Heart left ventricle (tissue), 13 donors: ENCODE results near the gene ZCCHC7.

Experiments used
- POLR2A ChIP-seq, 2 donors: fragments of 450-650 bp; IDR thresholded peaks; one replicate each; pipeline ENCODE4 v1.6.1; 2017; ENCODE audit warnings: antibody characterized with exemption in 2 of 2, mild to moderate bottlenecking in 2 of 2, moderate library complexity in 2 of 2
- TF ChIP-seq, protein P1 (sequence below), 12 donors: fragments of 200-600 bp; sonication (generic) in 4 of 12; IDR thresholded peaks; one replicate each; pipeline versions ENCODE4 v1.5.0 to v1.8.0; 2018 to 2022; ENCODE audit warnings: antibody characterized with exemption in 12 of 12, mild to moderate bottlenecking in 5 of 12
- donor health status: ischemic (EF 13 %, LVEDD 7.1; RV severe dilation, severe dysfunction).
- donor health status: DM: no; HTN: yes; CAD: no.
- donor health status: DM: no; HTN: no; CAD: no.
- donor health status: ischemic (EF 25% LVEDD 6.9; RV normal size, moderate dysfunction).
- donor health status: ischemic (EF 25% LVEDD 5.7; RV mildly dilated, moderate dysfunction).
- donor health status: ischemic (EF 35%, LVEDD 5.7; RV mildly dilated, moderate dysfunction).
- donor health status: nonischemic (EF 11% LVEDD 7.7; RV severe dilation, severe dysfunction).
- donor health status: DM: yes; HTN: yes; CAD: no.
- donor health status: PGD.
- donor health status: ischemic (EF 29% LVEDD 5.4; RV normal size, mild dysfunction).
- donor health status: nonischemic (EF 23%, LVEDD 6.1; RV moderate dilation, normal function).

- TF ChIP-seq, protein P1, sequence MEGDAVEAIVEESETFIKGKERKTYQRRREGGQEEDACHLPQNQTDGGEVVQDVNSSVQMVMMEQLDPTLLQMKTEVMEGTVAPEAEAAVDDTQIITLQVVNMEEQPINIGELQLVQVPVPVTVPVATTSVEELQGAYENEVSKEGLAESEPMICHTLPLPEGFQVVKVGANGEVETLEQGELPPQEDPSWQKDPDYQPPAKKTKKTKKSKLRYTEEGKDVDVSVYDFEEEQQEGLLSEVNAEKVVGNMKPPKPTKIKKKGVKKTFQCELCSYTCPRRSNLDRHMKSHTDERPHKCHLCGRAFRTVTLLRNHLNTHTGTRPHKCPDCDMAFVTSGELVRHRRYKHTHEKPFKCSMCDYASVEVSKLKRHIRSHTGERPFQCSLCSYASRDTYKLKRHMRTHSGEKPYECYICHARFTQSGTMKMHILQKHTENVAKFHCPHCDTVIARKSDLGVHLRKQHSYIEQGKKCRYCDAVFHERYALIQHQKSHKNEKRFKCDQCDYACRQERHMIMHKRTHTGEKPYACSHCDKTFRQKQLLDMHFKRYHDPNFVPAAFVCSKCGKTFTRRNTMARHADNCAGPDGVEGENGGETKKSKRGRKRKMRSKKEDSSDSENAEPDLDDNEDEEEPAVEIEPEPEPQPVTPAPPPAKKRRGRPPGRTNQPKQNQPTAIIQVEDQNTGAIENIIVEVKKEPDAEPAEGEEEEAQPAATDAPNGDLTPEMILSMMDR (IDR thresholded peaks at IDR 0.05): no peak
- no peak for TF ChIP-seq POLR2A (IDR thresholded peaks at IDR 0.05)
These were observed 133.1 kb downstream of the ZCCHC7 start for GRCh38 chr9:37253377-37253937.
